ENCODE data around the gene HOXB8.

- TF ChIP-seq NFRKB (IDR thresholded peaks at IDR 0.05): no peak
- no peak for TF ChIP-seq SP1 (IDR thresholded peaks at IDR 0.05)
- no peak for TF ChIP-seq LEF1 (IDR thresholded peaks at IDR 0.05; ENCODE audit: borderline replicate concordance)
- TF ChIP-seq FOXM1 (IDR thresholded peaks at IDR 0.05; ENCODE audit: borderline replicate concordance): no peak
Observed at GRCh38 chr17:48576479-48577309, 38.4 kb downstream of the HOXB8 start.
